ENCODE results near the gene F8A1.
"Not testable (repeated sequence)": the region's sequence is repeated elsewhere in the genome, so short reads cannot be mapped to it uniquely, and the experiment has no call there.

The F8A1 gene

DNA sequence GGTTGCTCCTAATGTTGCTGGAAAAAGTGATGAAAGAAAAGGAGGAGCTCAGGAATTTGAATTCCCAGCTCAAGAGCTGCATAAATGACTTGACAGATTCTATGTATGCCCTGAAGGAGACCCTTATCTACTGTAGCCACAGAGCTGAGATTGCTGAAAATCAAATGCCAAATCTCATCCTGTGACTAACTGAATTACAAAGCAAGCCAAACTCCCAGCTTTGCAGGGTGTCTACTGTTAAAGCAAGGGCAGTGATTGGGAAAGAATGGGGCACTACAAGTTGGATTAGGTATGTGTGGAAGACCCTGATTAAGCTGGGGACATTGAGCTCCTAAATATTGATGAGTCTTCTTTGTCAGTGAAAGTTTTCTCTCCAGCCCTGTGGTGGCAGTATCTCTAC lies 30.9 kb upstream of the F8A1 start:
- Histone ChIP-seq H3K79me2 (ENCODE audit: low read length) (no peaks in the 10 kb centered on the region), H3K4me3 (ENCODE audit: low read length) (no peak overlapping the region), H3K27ac (ENCODE audit: low read length) (no peak overlapping the region), H4K20me1 (ENCODE audit: insufficient read depth, low read length) (no peaks in the 10 kb centered on the region), H3F3A (ENCODE audit: insufficient read depth, low read length) (no peaks in the 10 kb centered on the region), H3K27me3 (replicated peaks; ENCODE audit: insufficient read depth, low read length) (no peaks in the 10 kb centered on the region), H3K9ac (ENCODE audit: low read length) (no peak overlapping the region), H2AFZ (ENCODE audit: low read length) (no peak overlapping the region), H3K36me3 (replicated peaks; ENCODE audit: insufficient read depth, low read length) (no peaks in the 10 kb centered on the region), H3K4me2 (ENCODE audit: low read depth, low read length) (no peak overlapping the region), H3K9me3 (replicated peaks; ENCODE audit: insufficient read depth, low read length) (no peaks in the 10 kb centered on the region), H3K9me2 (replicated peaks; ENCODE audit: insufficient read depth, low read length) (no peaks in the 10 kb centered on the region), H3K4me1 (ENCODE audit: low read length) (no peaks in the 10 kb centered on the region)
- TF ChIP-seq EZH2 (optimal IDR thresholded peaks at IDR 0.05; ENCODE audit: low read depth, low read length) (no peak), EZH2phosphoT487 (IDR thresholded peaks at IDR 0.05; ENCODE audit: low read length) (no peak)
- DNase-seq, result no peak

DNA sequence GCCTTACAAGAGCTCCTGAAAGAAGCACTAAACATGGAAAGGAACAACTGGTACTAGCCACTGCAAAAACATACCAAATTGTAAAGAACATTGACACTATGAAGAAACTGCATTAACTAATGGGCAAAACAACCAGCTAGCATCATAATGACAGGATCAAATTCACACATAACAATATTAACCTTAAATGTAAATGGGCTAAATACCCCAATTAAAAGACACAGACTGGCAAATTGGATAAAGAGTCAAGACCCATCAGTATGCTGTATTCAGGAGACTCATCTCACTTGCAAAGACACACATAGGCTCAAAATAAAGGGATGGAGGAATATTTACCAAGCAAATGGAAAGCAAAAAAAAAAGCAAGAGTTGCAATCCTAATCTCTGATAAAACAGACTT lies 17.6 kb upstream of the F8A1 start:
- not testable (repeated sequence) for H3K79me2 ChIP-seq (ENCODE audit: low read length); H3K4me1 ChIP-seq (ENCODE audit: low read length); H3F3A ChIP-seq (ENCODE audit: insufficient read depth, low read length); H3K9ac ChIP-seq (ENCODE audit: low read length); H3K36me3 ChIP-seq (replicated peaks; ENCODE audit: insufficient read depth, low read length); H3K9me3 ChIP-seq (replicated peaks; ENCODE audit: insufficient read depth, low read length); H4K20me1 ChIP-seq (ENCODE audit: insufficient read depth, low read length); H2AFZ ChIP-seq (ENCODE audit: low read length); H3K27ac ChIP-seq (ENCODE audit: low read length); H3K4me2 ChIP-seq (ENCODE audit: low read depth, low read length); DNase-seq; H3K9me2 ChIP-seq (replicated peaks; ENCODE audit: insufficient read depth, low read length); H3K27me3 ChIP-seq (replicated peaks; ENCODE audit: insufficient read depth, low read length); H3K4me3 ChIP-seq (ENCODE audit: low read length)

DNA sequence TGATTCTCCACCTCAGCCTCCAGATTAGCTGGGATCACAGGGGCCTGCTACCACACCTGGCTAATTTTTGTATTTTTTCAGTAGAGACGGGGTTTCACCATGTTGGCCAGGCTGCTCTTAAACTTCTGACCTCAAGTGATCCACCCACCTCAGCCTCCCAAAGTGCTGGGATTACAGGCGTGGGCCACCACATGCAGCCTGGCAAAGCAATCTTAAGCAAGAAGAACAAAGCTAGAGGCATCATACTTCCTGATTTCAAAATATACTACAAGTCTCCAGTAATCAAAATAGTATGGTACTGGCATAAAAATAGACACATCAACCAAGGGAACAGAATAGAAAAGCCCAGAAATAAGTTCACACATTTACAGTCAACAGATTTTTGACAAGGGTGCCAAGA lies 12.8 kb upstream of the F8A1 start:
- Histone ChIP-seq H3K4me1 (ENCODE audit: low read length) (no peaks in the 10 kb centered on the region), H3K9ac (ENCODE audit: low read length) (no peak overlapping the region), H3K9me3 (replicated peaks; ENCODE audit: insufficient read depth, low read length) (no peaks in the 10 kb centered on the region), H3K4me3 (ENCODE audit: low read length) (no peak overlapping the region), H3K9me2 (replicated peaks; ENCODE audit: insufficient read depth, low read length) (no peaks in the 10 kb centered on the region), H2AFZ (ENCODE audit: low read length) (no peak overlapping the region), H3K27ac (ENCODE audit: low read length) (no peak overlapping the region), H3F3A (ENCODE audit: insufficient read depth, low read length) (no peaks in the 10 kb centered on the region), H3K79me2 (ENCODE audit: low read length) (no peaks in the 10 kb centered on the region), H3K36me3 (replicated peaks; ENCODE audit: insufficient read depth, low read length) (no peaks in the 10 kb centered on the region), H4K20me1 (ENCODE audit: insufficient read depth, low read length) (no peaks in the 10 kb centered on the region), H3K27me3 (replicated peaks; ENCODE audit: insufficient read depth, low read length) (no peaks in the 10 kb centered on the region), H3K4me2 (ENCODE audit: low read depth, low read length) (no peak overlapping the region)
- DNase-seq, result no peak
- TF ChIP-seq, protein P1, sequence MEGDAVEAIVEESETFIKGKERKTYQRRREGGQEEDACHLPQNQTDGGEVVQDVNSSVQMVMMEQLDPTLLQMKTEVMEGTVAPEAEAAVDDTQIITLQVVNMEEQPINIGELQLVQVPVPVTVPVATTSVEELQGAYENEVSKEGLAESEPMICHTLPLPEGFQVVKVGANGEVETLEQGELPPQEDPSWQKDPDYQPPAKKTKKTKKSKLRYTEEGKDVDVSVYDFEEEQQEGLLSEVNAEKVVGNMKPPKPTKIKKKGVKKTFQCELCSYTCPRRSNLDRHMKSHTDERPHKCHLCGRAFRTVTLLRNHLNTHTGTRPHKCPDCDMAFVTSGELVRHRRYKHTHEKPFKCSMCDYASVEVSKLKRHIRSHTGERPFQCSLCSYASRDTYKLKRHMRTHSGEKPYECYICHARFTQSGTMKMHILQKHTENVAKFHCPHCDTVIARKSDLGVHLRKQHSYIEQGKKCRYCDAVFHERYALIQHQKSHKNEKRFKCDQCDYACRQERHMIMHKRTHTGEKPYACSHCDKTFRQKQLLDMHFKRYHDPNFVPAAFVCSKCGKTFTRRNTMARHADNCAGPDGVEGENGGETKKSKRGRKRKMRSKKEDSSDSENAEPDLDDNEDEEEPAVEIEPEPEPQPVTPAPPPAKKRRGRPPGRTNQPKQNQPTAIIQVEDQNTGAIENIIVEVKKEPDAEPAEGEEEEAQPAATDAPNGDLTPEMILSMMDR (IDR thresholded peaks at IDR 0.05; ENCODE audit: low read length), result no peak
- TF ChIP-seq EZH2 (optimal IDR thresholded peaks at IDR 0.05; ENCODE audit: low read depth, low read length) (no peak), EZH2phosphoT487 (IDR thresholded peaks at IDR 0.05; ENCODE audit: low read length) (no peak)

DNA sequence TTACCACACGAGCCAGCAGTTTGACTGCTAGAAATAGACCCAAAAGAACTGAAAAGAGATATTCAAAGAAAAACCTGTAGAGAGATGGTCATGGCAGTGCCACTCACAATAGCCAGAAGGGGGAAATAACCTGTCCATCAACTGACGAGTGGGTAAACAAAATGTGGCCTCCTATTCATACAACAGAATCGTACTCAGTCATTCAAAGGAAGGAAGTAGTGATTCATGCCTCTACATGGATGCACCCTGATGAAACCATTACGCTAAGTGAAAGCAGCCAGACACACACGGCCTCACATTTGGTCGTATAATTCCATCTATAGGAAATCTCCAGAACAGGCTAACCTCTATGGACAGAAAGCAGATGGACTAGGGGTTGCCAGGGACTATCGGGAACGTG lies 2.1 kb upstream of the F8A1 start:
- not testable (repeated sequence) for H3K4me3 ChIP-seq (ENCODE audit: low read length); DNase-seq; H3K36me3 ChIP-seq (replicated peaks; ENCODE audit: insufficient read depth, low read length); H4K20me1 ChIP-seq (ENCODE audit: insufficient read depth, low read length); H3K27me3 ChIP-seq (replicated peaks; ENCODE audit: insufficient read depth, low read length); H2AFZ ChIP-seq (ENCODE audit: low read length); H3K4me1 ChIP-seq (ENCODE audit: low read length); H3K9ac ChIP-seq (ENCODE audit: low read length); H3K9me2 ChIP-seq (replicated peaks; ENCODE audit: insufficient read depth, low read length); H3F3A ChIP-seq (ENCODE audit: insufficient read depth, low read length); H3K27ac ChIP-seq (ENCODE audit: low read length); H3K79me2 ChIP-seq (ENCODE audit: low read length); H3K4me2 ChIP-seq (ENCODE audit: low read depth, low read length); H3K9me3 ChIP-seq (replicated peaks; ENCODE audit: insufficient read depth, low read length)

DNA sequence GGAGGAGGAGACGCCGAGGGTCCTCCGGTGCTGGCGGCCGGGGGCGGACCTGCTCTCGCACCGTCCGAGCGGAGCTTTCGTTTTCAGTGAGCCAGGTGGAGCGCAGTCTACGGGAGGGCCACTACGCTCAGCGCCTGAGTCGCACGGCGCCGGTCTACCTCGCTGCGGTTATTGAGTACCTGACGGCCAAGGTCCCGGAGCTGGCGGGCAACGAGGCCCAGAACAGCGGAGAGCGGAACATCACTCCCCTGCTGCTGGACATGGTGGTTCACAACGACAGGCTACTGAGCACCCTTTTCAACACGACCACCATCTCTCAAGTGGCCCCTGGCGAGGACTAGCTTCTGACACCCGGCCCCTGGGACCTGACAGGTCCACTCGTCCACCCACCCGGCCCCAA lies 1.1 kb upstream of the F8A1 start:
- H3K79me2 ChIP-seq (ENCODE audit: low read length); H3K36me3 ChIP-seq (replicated peaks; ENCODE audit: insufficient read depth, low read length); H2AFZ ChIP-seq (ENCODE audit: low read length); H3K9ac ChIP-seq (ENCODE audit: low read length); H3K4me2 ChIP-seq (ENCODE audit: low read depth, low read length); DNase-seq; H3K27me3 ChIP-seq (replicated peaks; ENCODE audit: insufficient read depth, low read length); H3K27ac ChIP-seq (ENCODE audit: low read length); H3K4me1 ChIP-seq (ENCODE audit: low read length); H3K4me3 ChIP-seq (ENCODE audit: low read length); H3K9me3 ChIP-seq (replicated peaks; ENCODE audit: insufficient read depth, low read length); H3F3A ChIP-seq (ENCODE audit: insufficient read depth, low read length); H4K20me1 ChIP-seq (ENCODE audit: insufficient read depth, low read length); H3K9me2 ChIP-seq (replicated peaks; ENCODE audit: insufficient read depth, low read length): not testable (repeated sequence)

DNA sequence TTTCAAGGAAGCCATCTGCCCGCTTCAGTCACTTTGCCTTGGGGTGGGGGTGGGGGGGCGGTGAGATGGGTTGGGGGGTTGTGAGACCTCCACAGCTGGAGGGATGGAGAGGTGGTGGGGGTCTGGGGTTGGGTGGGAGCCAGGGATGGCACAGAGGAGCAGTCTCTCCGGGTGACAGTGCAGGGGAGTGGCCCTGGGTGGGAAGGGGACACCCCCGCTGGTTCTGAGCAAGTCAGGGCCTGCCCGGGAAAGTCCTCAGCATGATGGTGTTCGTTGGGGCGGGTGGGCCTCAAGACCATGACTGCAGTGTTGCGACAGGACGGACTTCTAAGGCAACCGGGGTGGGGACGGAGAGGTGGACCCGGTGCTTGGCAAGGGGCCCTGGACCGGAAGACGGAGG lies 606 bp upstream of the F8A1 start:
- not testable (repeated sequence) for H3K27ac ChIP-seq (ENCODE audit: low read length); DNase-seq; H3K4me2 ChIP-seq (ENCODE audit: low read depth, low read length); H3K9me2 ChIP-seq (replicated peaks; ENCODE audit: insufficient read depth, low read length); H3K36me3 ChIP-seq (replicated peaks; ENCODE audit: insufficient read depth, low read length); H3F3A ChIP-seq (ENCODE audit: insufficient read depth, low read length); H3K4me3 ChIP-seq (ENCODE audit: low read length); H4K20me1 ChIP-seq (ENCODE audit: insufficient read depth, low read length); H3K4me1 ChIP-seq (ENCODE audit: low read length); H3K9me3 ChIP-seq (replicated peaks; ENCODE audit: insufficient read depth, low read length); H3K27me3 ChIP-seq (replicated peaks; ENCODE audit: insufficient read depth, low read length); H3K79me2 ChIP-seq (ENCODE audit: low read length); H3K9ac ChIP-seq (ENCODE audit: low read length); H2AFZ ChIP-seq (ENCODE audit: low read length)

DNA sequence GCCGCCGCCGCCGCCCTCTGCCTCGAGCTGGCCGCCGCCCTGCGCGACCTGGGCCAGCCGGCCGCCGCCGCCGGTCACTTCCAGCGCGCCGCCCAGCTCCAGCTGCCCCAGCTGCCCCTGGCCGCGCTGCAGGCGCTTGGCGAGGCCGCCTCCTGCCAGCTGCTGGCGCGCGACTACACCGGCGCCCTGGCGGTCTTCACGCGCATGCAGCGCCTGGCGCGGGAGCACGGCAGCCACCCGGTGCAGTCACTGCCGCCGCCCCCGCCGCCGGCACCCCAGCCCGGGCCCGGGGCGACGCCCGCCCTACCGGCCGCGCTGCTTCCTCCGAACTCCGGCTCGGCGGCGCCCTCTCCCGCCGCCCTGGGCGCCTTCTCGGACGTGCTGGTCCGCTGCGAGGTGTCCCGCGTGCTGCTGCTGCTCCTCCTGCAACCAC lies 650 bp downstream of the F8A1 start:
- H3K36me3 ChIP-seq (replicated peaks; ENCODE audit: insufficient read depth, low read length); H3K4me2 ChIP-seq (ENCODE audit: low read depth, low read length); H3K9me2 ChIP-seq (replicated peaks; ENCODE audit: insufficient read depth, low read length); H3K4me1 ChIP-seq (ENCODE audit: low read length); H4K20me1 ChIP-seq (ENCODE audit: insufficient read depth, low read length); H3K79me2 ChIP-seq (ENCODE audit: low read length); H3K9ac ChIP-seq (ENCODE audit: low read length); H2AFZ ChIP-seq (ENCODE audit: low read length); H3K27me3 ChIP-seq (replicated peaks; ENCODE audit: insufficient read depth, low read length); H3F3A ChIP-seq (ENCODE audit: insufficient read depth, low read length); H3K27ac ChIP-seq (ENCODE audit: low read length); H3K9me3 ChIP-seq (replicated peaks; ENCODE audit: insufficient read depth, low read length); H3K4me3 ChIP-seq (ENCODE audit: low read length); DNase-seq: not testable (repeated sequence)

Data from MM.1S (cell line).